ENCODE data around the gene MPHOSPH9. TPM values are rescaled to one million over a fixed set of nuclear protein-coding genes. Genes with fewer than 3 reads are reported as not detected.

The MPHOSPH9 gene
- total and polyA plus RNA-seq, 2 donors (not counting 1 experiment from before 2014, with no cell fraction given), result 11.8 to 45.1 TPM

GRCh38 chr12:123199936-123200335 lies 33.0 kb downstream of the MPHOSPH9 start:
- CTCF ChIA-PET, result interaction anchor here (0.7 to 2.7 kb wide), 2 partner anchors 110 to 156 kb away, joined by 3 to 15 read pairs; no protein-coding TSS in a partner anchor
- Mint-ChIP-seq H3K27ac (no peak overlapping the region), H3K27me3 (no peaks in the 10 kb centered on the region), H3K9me3 (ENCODE audit: insufficient read depth) (no peaks in the 10 kb centered on the region), H3K4me3 (no peak overlapping the region), H3K4me1 (peaks cover 1% of the 10 kb centered on the region)
- no peak overlapping the region for H3K27ac ChIP-seq (ENCODE audit: low read length in 2 of 2)
- POLR2A ChIA-PET, result interaction anchor here (0.6 to 0.7 kb wide), 3 partner anchors 25 to 558 kb away, joined by 3 read pairs; no protein-coding TSS in a partner anchor
- DNase-seq (no peak), ATAC-seq (ENCODE audit: low read depth) (no peak)
- H3K4me2 ChIP-seq (replicated peaks; ENCODE audit: low read depth, low read length, poor library complexity, severe bottlenecking), result no peak overlapping the region
- intact Hi-C loops (cut with micrococcal nuclease), result no loop called here
- H4K20me1 ChIP-seq (ENCODE audit: control insufficient read depth, insufficient read depth, low read length, poor library complexity, severe bottlenecking), result no peaks in the 10 kb centered on the region
- H3K4me3 ChIP-seq (ENCODE audit: control extremely low read depth in 1 of 5, extremely low read depth in 1 of 5, insufficient read depth in 1 of 5, low read depth in 2 of 5, low read length in 4 of 5), result no peak overlapping the region
- H3K4me1 ChIP-seq (ENCODE audit: control insufficient read depth in 2 of 2, insufficient read depth in 2 of 2, low read length in 2 of 2), result no peaks in the 10 kb centered on the region
- TF ChIP-seq CTCF (IDR thresholded peaks at IDR 0.05) (no peak), EZH2 (IDR thresholded peaks at IDR 0.05; ENCODE audit: borderline replicate concordance, insufficient read depth, low read depth, low read length, poor library complexity, severe bottlenecking) (no peak)
- peaks cover 16 to 26% of the 10 kb centered on the region in 2 experiments for H3K36me3 ChIP-seq (replicated peaks in 1 of 2; ENCODE audit: control extremely low read depth in 1 of 2, control insufficient read depth in 1 of 2, extremely low read depth in 1 of 2, insufficient read depth in 2 of 2, low read length in 1 of 2)
- no peaks in the 10 kb centered on the region for H3K79me2 ChIP-seq (ENCODE audit: control insufficient read depth, insufficient read depth, low read length)
- H3K9me3 ChIP-seq (ENCODE audit: control extremely low read depth in 1 of 3, control insufficient read depth in 2 of 3, insufficient read depth in 1 of 3, low read length in 2 of 3), result no peaks in the 10 kb centered on the region
- no peak overlapping the region for H2AFZ ChIP-seq (ENCODE audit: insufficient read depth, low read depth, low read length, poor library complexity, severe bottlenecking)
- H3K9ac ChIP-seq (ENCODE audit: low read length), result no peak overlapping the region
- no peaks in the 10 kb centered on the region for H3K27me3 ChIP-seq (replicated peaks in 1 of 4; ENCODE audit: control extremely low read depth in 1 of 4, control insufficient read depth in 3 of 4, insufficient read depth in 4 of 4, low read length in 3 of 4)
- WGBS (ENCODE audit: insufficient coverage), result 100% methylated on average over 1 of the region's 3 CpGs

- Mint-ChIP-seq H3K9me3 (ENCODE audit: insufficient read depth) (no peaks in the 10 kb centered on the region), H3K4me3 (no peak overlapping the region), H3K27ac (no peak overlapping the region), H3K4me1 (no peaks in the 10 kb centered on the region), H3K27me3 (no peaks in the 10 kb centered on the region)
- no peak overlapping the region for H3K27ac ChIP-seq (ENCODE audit: low read length in 2 of 2)
- no peak for ATAC-seq (ENCODE audit: low read depth)
- H3K4me2 ChIP-seq (replicated peaks; ENCODE audit: low read depth, low read length, poor library complexity, severe bottlenecking), result no peak overlapping the region
- H3K4me1 ChIP-seq (ENCODE audit: control insufficient read depth in 2 of 2, insufficient read depth in 2 of 2, low read length in 2 of 2), result no peaks in the 10 kb centered on the region
- TF ChIP-seq CTCF (IDR thresholded peaks at IDR 0.05) (no peak), EZH2 (IDR thresholded peaks at IDR 0.05; ENCODE audit: borderline replicate concordance, insufficient read depth, low read depth, low read length, poor library complexity, severe bottlenecking) (no peak)
- H3K9ac ChIP-seq (ENCODE audit: low read length), result no peak overlapping the region
- no peak overlapping the region for H3K4me3 ChIP-seq (ENCODE audit: control extremely low read depth in 1 of 5, extremely low read depth in 1 of 5, insufficient read depth in 1 of 5, low read depth in 2 of 5, low read length in 4 of 5)
- no peaks in the 10 kb centered on the region for H3K79me2 ChIP-seq (ENCODE audit: control insufficient read depth, insufficient read depth, low read length)
- H3K36me3 ChIP-seq (replicated peaks in 1 of 2; ENCODE audit: control extremely low read depth in 1 of 2, control insufficient read depth in 1 of 2, extremely low read depth in 1 of 2, insufficient read depth in 2 of 2, low read length in 1 of 2), result peaks cover 22 to 26% of the 10 kb centered on the region in 2 experiments
- intact Hi-C loops (cut with micrococcal nuclease), result no loop called here
- no peak overlapping the region for H2AFZ ChIP-seq (ENCODE audit: insufficient read depth, low read depth, low read length, poor library complexity, severe bottlenecking)
- POLR2A ChIA-PET, result no interaction called here
- WGBS (ENCODE audit: insufficient coverage), result 100% methylated on average over 5 of the region's 6 CpGs
- CTCF ChIA-PET, result interaction anchor here (1.3 kb wide), 1 partner anchor 50 kb away, joined by 3 read pairs; no protein-coding TSS in a partner anchor
- no peak for DNase-seq
- H3K27me3 ChIP-seq (replicated peaks in 1 of 4; ENCODE audit: control extremely low read depth in 1 of 4, control insufficient read depth in 3 of 4, insufficient read depth in 4 of 4, low read length in 3 of 4), result no peaks in the 10 kb centered on the region
- no peaks in the 10 kb centered on the region for H4K20me1 ChIP-seq (ENCODE audit: control insufficient read depth, insufficient read depth, low read length, poor library complexity, severe bottlenecking)
- no peaks in the 10 kb centered on the region for H3K9me3 ChIP-seq (ENCODE audit: control extremely low read depth in 1 of 3, control insufficient read depth in 2 of 3, insufficient read depth in 1 of 3, low read length in 2 of 3)
Measured at GRCh38 chr12:123187637-123188036, 45.3 kb downstream of the MPHOSPH9 start.
